ENCODE results near the gene KLK6. TPM values are rescaled to one million over a fixed set of nuclear protein-coding genes. Genes with fewer than 3 reads are reported as not detected.

KLK6 gene
- total and polyA plus RNA-seq, 2 donors (not counting 3 experiments of a cell fraction or from before 2014, with no cell fraction given), result 0.12 TPM; not detected in 1

DNA sequence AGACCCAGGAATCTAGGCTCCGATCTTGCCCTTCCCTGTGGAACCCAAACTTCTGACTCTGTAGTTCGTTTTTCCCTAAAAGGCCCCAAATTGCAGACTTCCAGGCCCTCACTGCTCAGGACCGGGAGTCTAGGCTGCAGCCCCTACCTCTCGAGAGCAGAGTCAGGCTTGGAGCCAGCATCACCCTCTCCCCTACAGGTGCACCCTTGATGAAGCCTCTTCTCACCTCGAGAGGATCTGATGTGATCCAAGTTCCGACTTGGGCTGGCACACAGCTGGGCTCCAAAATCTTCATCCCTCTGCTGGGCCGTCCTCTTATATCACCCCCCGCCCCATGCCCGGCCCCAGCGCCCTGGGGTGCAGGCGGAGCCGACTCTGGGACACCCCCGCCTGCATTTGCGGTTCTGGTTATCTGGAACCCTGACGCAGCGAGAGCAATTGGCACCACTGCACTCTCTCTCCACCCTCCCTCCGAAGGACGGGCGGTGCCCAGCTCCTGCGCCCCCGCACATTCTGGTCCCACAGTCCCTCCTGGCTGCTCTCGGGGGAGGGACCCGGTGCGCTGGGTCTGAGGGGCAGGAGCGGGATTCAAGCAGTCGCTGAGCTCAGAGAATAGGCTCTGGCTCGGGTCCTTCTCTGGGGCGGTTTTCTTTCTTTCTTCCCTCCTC is 14.4 kb upstream of the KLK6 start, which contains the start of gene KLK7:
Gene KLK7, minus strand, starts transcription at position 293 of the 668 bp plus-strand sequence. CDS start 1,518 bp downstream, outside the sequence.
- no peaks in the 10 kb centered on the region for H3K9me1 ChIP-seq (replicated peaks; ENCODE audit: control insufficient read depth, extremely low read depth, insufficient read depth, low read length)
- no peaks in the 10 kb centered on the region for H3K9me3 ChIP-seq (replicated peaks; ENCODE audit: control insufficient read depth, insufficient read depth, low read length)
- no peak within 1 kb of the TSS for H3K27ac ChIP-seq (ENCODE audit: insufficient read depth, low read depth, low read length)
- H3K4me1 ChIP-seq (ENCODE audit: control insufficient read depth, extremely low read depth, insufficient read depth, low read length), result no peaks in the 10 kb centered on the region
- FAIRE-seq (no peak), DNase-seq (ENCODE audit: low read depth, low spot score) (no peak)
- intact Hi-C loops (cut with micrococcal nuclease), result no loop called here
- no peaks in the 10 kb centered on the region for H3K27me3 ChIP-seq (ENCODE audit: control insufficient read depth in 2 of 2, insufficient read depth in 2 of 2, low read length in 2 of 2)
- H4K20me1 ChIP-seq (replicated peaks; ENCODE audit: control insufficient read depth, extremely low read depth, insufficient read depth, low read length), result no peaks in the 10 kb centered on the region
- H3K4me3 ChIP-seq (replicated peaks in 1 of 3; ENCODE audit: insufficient read depth in 1 of 3, low read depth in 1 of 3, low read length in 3 of 3), result no peak within 1 kb of the TSS
- no TSS peak for BruUV-seq (replicated peaks)
- H3K9ac ChIP-seq (replicated peaks; ENCODE audit: extremely low read depth, insufficient read depth, low read length), result no peak within 1 kb of the TSS
- H3K79me2 ChIP-seq (ENCODE audit: control insufficient read depth, insufficient read depth, low read length), result no peaks in the 10 kb centered on the region
- H3K4me2 ChIP-seq (ENCODE audit: insufficient read depth, low read length), result no peak within 1 kb of the TSS
- no peaks in the 10 kb centered on the region for H3K36me3 ChIP-seq (ENCODE audit: control insufficient read depth in 2 of 2, extremely low read depth in 1 of 2, insufficient read depth in 2 of 2, low read length in 2 of 2)
- ChIA-PET CTCF (no interaction called here), POLR2A (no interaction called here)
- H2AFZ ChIP-seq (ENCODE audit: low read depth, low read length), result no peak within 1 kb of the TSS
- dilution Hi-C loops (cut with MboI; ENCODE audit: extremely low pct_ligation_motif_present, low sequenced_read_pairs), result no loop called here
- TF ChIP-seq GATA2 (IDR thresholded peaks at IDR 0.05; ENCODE audit: insufficient read depth, insufficient read length, low read depth, low read length) (no peak), POLR2AphosphoS5 (IDR thresholded peaks at IDR 0.05; ENCODE audit: insufficient read depth, low read depth, low read length) (no peak)
- TF ChIP-seq, protein P1, sequence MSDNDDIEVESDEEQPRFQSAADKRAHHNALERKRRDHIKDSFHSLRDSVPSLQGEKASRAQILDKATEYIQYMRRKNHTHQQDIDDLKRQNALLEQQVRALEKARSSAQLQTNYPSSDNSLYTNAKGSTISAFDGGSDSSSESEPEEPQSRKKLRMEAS (IDR thresholded peaks at IDR 0.05; ENCODE audit: insufficient read depth, insufficient read length), result no peak

DNA sequence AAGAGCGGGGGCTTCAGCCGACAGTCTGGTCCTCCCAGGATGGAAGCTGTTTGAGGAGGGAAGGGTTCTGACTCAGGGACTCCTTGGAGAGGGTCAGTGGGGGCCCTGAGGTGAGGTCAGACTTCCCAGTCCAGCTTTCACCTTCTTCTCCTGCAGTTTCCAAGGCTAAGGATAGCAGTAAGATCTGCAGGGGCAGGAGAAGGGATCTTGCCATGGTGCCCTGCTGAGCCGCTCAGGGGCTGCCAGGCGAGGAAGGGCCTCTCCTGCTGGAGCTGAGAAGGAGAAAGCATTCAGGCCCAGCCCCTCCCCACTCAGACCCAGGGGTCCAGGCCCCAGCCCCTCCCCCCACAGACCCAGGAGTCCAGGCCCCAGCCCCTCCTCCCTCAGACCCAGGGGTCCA is 12.8 kb upstream of the KLK6 start:
- Histone ChIP-seq H3K9ac (replicated peaks; ENCODE audit: extremely low read depth, insufficient read depth, low read length) (no peak overlapping the region), H2AFZ (ENCODE audit: low read depth, low read length) (no peak overlapping the region), H3K79me2 (ENCODE audit: control insufficient read depth, insufficient read depth, low read length) (no peaks in the 10 kb centered on the region), H3K4me2 (ENCODE audit: insufficient read depth, low read length) (no peak overlapping the region), H4K20me1 (replicated peaks; ENCODE audit: control insufficient read depth, extremely low read depth, insufficient read depth, low read length) (no peaks in the 10 kb centered on the region), H3K4me3 (replicated peaks in 1 of 3; ENCODE audit: insufficient read depth in 1 of 3, low read depth in 1 of 3, low read length in 3 of 3) (no peak overlapping the region), H3K9me3 (replicated peaks; ENCODE audit: control insufficient read depth, insufficient read depth, low read length) (no peaks in the 10 kb centered on the region), H3K27ac (ENCODE audit: insufficient read depth, low read depth, low read length) (no peak overlapping the region), H3K36me3 (ENCODE audit: control insufficient read depth in 2 of 2, extremely low read depth in 1 of 2, insufficient read depth in 2 of 2, low read length in 2 of 2) (no peaks in the 10 kb centered on the region), H3K4me1 (ENCODE audit: control insufficient read depth, extremely low read depth, insufficient read depth, low read length) (no peaks in the 10 kb centered on the region), H3K9me1 (replicated peaks; ENCODE audit: control insufficient read depth, extremely low read depth, insufficient read depth, low read length) (no peaks in the 10 kb centered on the region), H3K27me3 (ENCODE audit: control insufficient read depth in 2 of 2, insufficient read depth in 2 of 2, low read length in 2 of 2) (no peaks in the 10 kb centered on the region)
- FAIRE-seq, result no peak
- intact Hi-C loops (cut with micrococcal nuclease), result no loop called here
- no TSS peak for BruUV-seq (replicated peaks)
- TF ChIP-seq, protein P1 (IDR thresholded peaks at IDR 0.05; ENCODE audit: insufficient read depth, insufficient read length), result no peak
- no peak for TF ChIP-seq POLR2A (IDR thresholded peaks at IDR 0.05; ENCODE audit: low read depth, low read length)
- TF ChIP-seq FOS (IDR thresholded peaks at IDR 0.05; ENCODE audit: borderline replicate concordance, insufficient read depth, low read length), result no peak
- TF ChIP-seq MYC (IDR thresholded peaks at IDR 0.05; ENCODE audit: low read depth, low read length), result no peak
- no peak for TF ChIP-seq GATA2 (IDR thresholded peaks at IDR 0.05; ENCODE audit: insufficient read depth, insufficient read length, low read depth, low read length)
- TF ChIP-seq POLR2AphosphoS5 (IDR thresholded peaks at IDR 0.05; ENCODE audit: insufficient read depth, low read depth, low read length), result no peak
- no peak for TF ChIP-seq JUN (IDR thresholded peaks at IDR 0.05; ENCODE audit: borderline replicate concordance, insufficient read depth, insufficient read length, low read depth)
- TF ChIP-seq, protein P2, sequence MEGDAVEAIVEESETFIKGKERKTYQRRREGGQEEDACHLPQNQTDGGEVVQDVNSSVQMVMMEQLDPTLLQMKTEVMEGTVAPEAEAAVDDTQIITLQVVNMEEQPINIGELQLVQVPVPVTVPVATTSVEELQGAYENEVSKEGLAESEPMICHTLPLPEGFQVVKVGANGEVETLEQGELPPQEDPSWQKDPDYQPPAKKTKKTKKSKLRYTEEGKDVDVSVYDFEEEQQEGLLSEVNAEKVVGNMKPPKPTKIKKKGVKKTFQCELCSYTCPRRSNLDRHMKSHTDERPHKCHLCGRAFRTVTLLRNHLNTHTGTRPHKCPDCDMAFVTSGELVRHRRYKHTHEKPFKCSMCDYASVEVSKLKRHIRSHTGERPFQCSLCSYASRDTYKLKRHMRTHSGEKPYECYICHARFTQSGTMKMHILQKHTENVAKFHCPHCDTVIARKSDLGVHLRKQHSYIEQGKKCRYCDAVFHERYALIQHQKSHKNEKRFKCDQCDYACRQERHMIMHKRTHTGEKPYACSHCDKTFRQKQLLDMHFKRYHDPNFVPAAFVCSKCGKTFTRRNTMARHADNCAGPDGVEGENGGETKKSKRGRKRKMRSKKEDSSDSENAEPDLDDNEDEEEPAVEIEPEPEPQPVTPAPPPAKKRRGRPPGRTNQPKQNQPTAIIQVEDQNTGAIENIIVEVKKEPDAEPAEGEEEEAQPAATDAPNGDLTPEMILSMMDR (IDR thresholded peaks at IDR 0.05; ENCODE audit: extremely low read depth in 1 of 2, insufficient read depth in 1 of 2, low read depth in 1 of 2, low read length in 2 of 2), result no peak
- TF ChIP-seq EZH2 (IDR thresholded peaks at IDR 0.05; ENCODE audit: borderline replicate concordance, low read depth, low read length, severe bottlenecking), result no peak
- ChIA-PET POLR2A (no interaction called here), CTCF (no interaction called here)
- no peak for DNase-seq (ENCODE audit: low read depth, low spot score)
- dilution Hi-C loops (cut with MboI; ENCODE audit: extremely low pct_ligation_motif_present, low sequenced_read_pairs), result no loop called here

Data from endothelial cell of umbilical vein (primary cell).